Keratinocyte (primary cell): ENCODE measurements around the gene ANO3. TPM values are rescaled to one million over a fixed set of nuclear protein-coding genes. Genes with fewer than 3 reads are reported as not detected.

ENCODE experiments used
- DNase-seq: peaks from one replicate; pipeline ENCODE4 v3.0.0-alpha.2; 2011; ENCODE audit warnings: low read depth, missing footprints, low spot score
- FAIRE-seq: peaks from 2 replicates; lab custom pipeline; 2011; peaks lifted over from hg19 to GRCh38; lab: Jason Lieb, UNC
- H2AFZ ChIP-seq: 2 replicates; pipeline ENCODE4 v1.6.0; 2012; ENCODE audit warnings: low read length, control low read depth, inconsistent platforms; ENCODE audit not compliant: control insufficient read depth
- H3K27ac ChIP-seq: 2 replicates; pipeline ENCODE4 v1.5.1; 2011; ENCODE audit warnings: low read length; ENCODE audit not compliant: control insufficient read depth, insufficient read depth
- H3K27me3 ChIP-seq: 3 replicates; pipeline ENCODE4 v1.6.0; 2011; ENCODE audit warnings: low read length; ENCODE audit not compliant: control insufficient read depth, insufficient read depth; ENCODE audit errors: extremely low read depth
- H3K36me3 ChIP-seq, 2 experiments: 2 replicates in 1 of 2; 3 replicates in 1 of 2; pipeline ENCODE4 v1.5.1; 2011; ENCODE audit warnings: low read length in 2 of 2, mild to moderate bottlenecking in 1 of 2; ENCODE audit not compliant: control insufficient read depth in 2 of 2, insufficient read depth in 2 of 2; ENCODE audit errors: extremely low read depth in 1 of 2
- H3K4me1 ChIP-seq: 3 replicates; pipeline ENCODE4 v1.5.1; 2011; ENCODE audit warnings: low read length; ENCODE audit not compliant: control insufficient read depth, insufficient read depth; ENCODE audit errors: extremely low read depth
- H3K4me2 ChIP-seq: 3 replicates; pipeline ENCODE4 v1.6.0; 2011; ENCODE audit warnings: low read depth, low read length; ENCODE audit not compliant: control insufficient read depth, insufficient read depth; ENCODE audit errors: extremely low read depth
- H3K4me3 ChIP-seq, 3 experiments: fragments of 200-600 bp in 1 of 3; sonication (generic) in 1 of 3; 2 replicates in 2 of 3; 3 replicates in 1 of 3; pipeline ENCODE4 v1.5.1; 2011 to 2016; ENCODE audit warnings: low read length in 3 of 3, mild to moderate bottlenecking in 3 of 3, control low read depth in 2 of 3, inconsistent platforms in 1 of 3, low read depth in 1 of 3, mixed read lengths in 1 of 3, mixed run types in 1 of 3, moderate library complexity in 1 of 3; ENCODE audit not compliant: control insufficient read depth in 2 of 3, insufficient read depth in 2 of 3; ENCODE audit errors: extremely low read depth in 1 of 3
- H3K79me2 ChIP-seq: 2 replicates; pipeline ENCODE4 v1.6.0; 2012; ENCODE audit warnings: low read length; ENCODE audit not compliant: control insufficient read depth, insufficient read depth
- H3K9ac ChIP-seq: 3 replicates; pipeline ENCODE4 v1.6.0; 2011; ENCODE audit warnings: low read length; ENCODE audit not compliant: control insufficient read depth, insufficient read depth; ENCODE audit errors: extremely low read depth
- H3K9me1 ChIP-seq: 3 replicates; pipeline ENCODE4 v1.6.0; 2011; ENCODE audit warnings: low read length; ENCODE audit not compliant: control insufficient read depth, insufficient read depth; ENCODE audit errors: extremely low read depth
- H3K9me3 ChIP-seq: 2 replicates; pipeline ENCODE4 v1.5.1; 2012; ENCODE audit warnings: low read depth, low read length; ENCODE audit not compliant: control insufficient read depth
- H4K20me1 ChIP-seq: 3 replicates; pipeline ENCODE4 v1.6.0; 2011; ENCODE audit warnings: low read length; ENCODE audit not compliant: control insufficient read depth, insufficient read depth; ENCODE audit errors: extremely low read depth
- CTCF ChIP-seq, 3 experiments: IDR thresholded peaks in 1 of 3; conservative IDR thresholded peaks in 1 of 3; optimal IDR thresholded peaks in 1 of 3; 2 replicates in 2 of 3; 3 replicates in 1 of 3; pipeline versions ENCODE3 to v1.5.1; 2011; ENCODE audit warnings: low read length in 3 of 3, mild to moderate bottlenecking in 3 of 3, moderate library complexity in 2 of 3, control low read depth in 1 of 3, inconsistent platforms in 1 of 3; ENCODE audit not compliant: insufficient read depth in 2 of 3; ENCODE audit errors: extremely low read depth in 1 of 3
- EZH2 ChIP-seq: IDR thresholded peaks from one replicate; pipeline ENCODE4 v1.6.1; 2012; ENCODE audit warnings: inconsistent platforms, mild to moderate bottlenecking, low read length, moderate library complexity
- dilution Hi-C: fragments of 300-500 bp; cut with MboI; formaldehyde crosslinking; loops from one replicate; pipeline ENCODE4 v1.7.0; 2020; ENCODE audit warnings: low sequenced_read_pairs; ENCODE audit not compliant: extremely low pct_ligation_motif_present
- polyA plus RNA-seq, 5 experiments: library from polyadenylated mRNA; depleted of rRNA in 3 of 5; stranded (reverse) in 3 of 5; stranded (forward) in 1 of 5; unstranded in 1 of 5; fragments of >200 nt; gene quantifications; 1 replicate in 1 of 5; 2 replicates in 3 of 5; 3 replicates in 1 of 5; pipeline versions ENCODE4 v1.2.1 to v1.2.3, GENCODE V29; 2011 to 2012; ENCODE audit warnings: missing spikeins in 2 of 5, low read depth in 1 of 5, low replicate concordance in 1 of 5

The ANO3 gene
- polyA plus RNA-seq, 1 donor (not counting 4 experiments of a cell fraction or from before 2014, with no cell fraction given): 0.01 TPM

- dilution Hi-C loops: no loop called here
Observed at GRCh38 chr11:26348776-26349175, 16.8 kb downstream of the ANO3 start.

GRCh38 chr11:26350002-26350401 lies 18.1 kb downstream of the ANO3 start:
- Histone ChIP-seq H3K9me1 (no peaks in the 10 kb centered on the region), H3K9ac (no peak overlapping the region), H3K4me2 (no peak overlapping the region), H4K20me1 (no peaks in the 10 kb centered on the region), H3K79me2 (no peaks in the 10 kb centered on the region), H3K27me3 (no peaks in the 10 kb centered on the region), H3K9me3 (no peaks in the 10 kb centered on the region), H3K4me3 (no peak overlapping the region), H3K36me3 (no peaks in the 10 kb centered on the region), H3K27ac (no peak overlapping the region), H3K4me1 (no peaks in the 10 kb centered on the region), H2AFZ (no peak overlapping the region)
- DNase-seq (no peak), FAIRE-seq (no peak)
- TF ChIP-seq EZH2 (no peak), CTCF (optimal IDR thresholded peaks at IDR 0.05 in 1 of 3, IDR thresholded peaks at IDR 0.05 in 1 of 3, conservative IDR thresholded peaks at IDR 0.05 in 1 of 3; ENCODE audit: extremely low read depth in 1 of 3, insufficient read depth in 2 of 3, low read length in 3 of 3) (no peak)
- dilution Hi-C loops: no loop called here

More at GRCh38 chr11:26348776-26349175, 16.8 kb downstream of the ANO3 start:
- Histone ChIP-seq H3K9ac (no peak overlapping the region), H3K27ac (no peak overlapping the region), H3K27me3 (no peaks in the 10 kb centered on the region), H3K4me2 (no peak overlapping the region), H3K79me2 (no peaks in the 10 kb centered on the region), H3K4me1 (no peaks in the 10 kb centered on the region), H3K4me3 (no peak overlapping the region), H3K9me3 (no peaks in the 10 kb centered on the region), H2AFZ (no peak overlapping the region), H3K36me3 (no peaks in the 10 kb centered on the region), H3K9me1 (no peaks in the 10 kb centered on the region), H4K20me1 (no peaks in the 10 kb centered on the region)
- FAIRE-seq (no peak), DNase-seq (no peak)
- TF ChIP-seq CTCF (optimal IDR thresholded peaks at IDR 0.05 in 1 of 3, IDR thresholded peaks at IDR 0.05 in 1 of 3, conservative IDR thresholded peaks at IDR 0.05 in 1 of 3; ENCODE audit: extremely low read depth in 1 of 3, insufficient read depth in 2 of 3, low read length in 3 of 3): no peak
- TF ChIP-seq EZH2: no peak
